ENCODE results near the gene LMOD3.

LMOD3 gene

GRCh38 chr3:69142090-69142489 is 19.7 kb upstream of the LMOD3 start:
- no peak for TF ChIP-seq CTCF (IDR thresholded peaks at IDR 0.05)
- Histone ChIP-seq H3K4me2 (ENCODE audit: low read length) (no peak overlapping the region), H3K9ac (no peak overlapping the region), H2AFZ (peak overlapping the region; percentile 23), H3K9me3 (ENCODE audit: control insufficient read depth, low read length) (no peaks in the 10 kb centered on the region), H3K27ac (peak overlapping the region; percentile 68), H3K4me3 (ENCODE audit: low read depth, low read length) (no peak overlapping the region), H3K79me2 (no peaks in the 10 kb centered on the region), H3K36me3 (ENCODE audit: control insufficient read depth, insufficient read depth, low read length) (no peaks in the 10 kb centered on the region), H3K27me3 (ENCODE audit: control insufficient read depth, insufficient read depth, low read length) (no peaks in the 10 kb centered on the region), H3K4me1 (peaks cover 25% of the 10 kb centered on the region)

DNA sequence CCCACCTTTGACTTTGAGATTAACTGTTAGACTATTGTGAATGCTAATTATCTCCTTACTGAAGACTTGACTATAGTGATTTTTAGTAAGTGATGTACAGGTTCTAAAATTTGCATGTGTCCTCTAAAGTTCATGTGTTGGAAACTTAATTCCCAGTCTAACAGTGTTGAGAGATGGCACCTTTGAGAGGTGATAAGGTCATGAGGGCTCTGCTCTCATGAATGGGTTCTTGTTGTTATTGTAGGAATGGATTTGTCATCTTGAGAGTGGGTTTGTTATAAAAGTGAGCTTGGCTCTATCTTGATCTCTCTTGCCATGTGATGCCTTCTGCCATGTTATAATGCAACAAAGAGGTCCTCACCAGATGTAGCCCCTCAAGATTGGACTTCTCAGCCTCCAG is 18.9 kb upstream of the LMOD3 start:
- peaks cover 25% of the 10 kb centered on the region for H3K4me1 ChIP-seq
- TF ChIP-seq CTCF (IDR thresholded peaks at IDR 0.05), result no peak
- no peaks in the 10 kb centered on the region for H3K27me3 ChIP-seq (ENCODE audit: control insufficient read depth, insufficient read depth, low read length)
- H3K4me2 ChIP-seq (ENCODE audit: low read length), result no peak overlapping the region
- no peak overlapping the region for H2AFZ ChIP-seq
- H3K9ac ChIP-seq, result no peak overlapping the region
- no peak overlapping the region for H3K27ac ChIP-seq
- no peak overlapping the region for H3K4me3 ChIP-seq (ENCODE audit: low read depth, low read length)
- no peaks in the 10 kb centered on the region for H3K9me3 ChIP-seq (ENCODE audit: control insufficient read depth, low read length)
- H3K36me3 ChIP-seq (ENCODE audit: control insufficient read depth, insufficient read depth, low read length), result no peaks in the 10 kb centered on the region
- H3K79me2 ChIP-seq, result no peaks in the 10 kb centered on the region

- H3K9ac ChIP-seq, result no peak overlapping the region
- H3K27ac ChIP-seq, result no peak overlapping the region
- no peak overlapping the region for H2AFZ ChIP-seq
- no peak for TF ChIP-seq CTCF (IDR thresholded peaks at IDR 0.05)
- no peaks in the 10 kb centered on the region for H3K36me3 ChIP-seq (ENCODE audit: control insufficient read depth, insufficient read depth, low read length)
- no peak overlapping the region for H3K4me3 ChIP-seq (ENCODE audit: low read depth, low read length)
- H3K4me2 ChIP-seq (ENCODE audit: low read length), result peak overlapping the region; percentile 13
- H3K9me3 ChIP-seq (ENCODE audit: control insufficient read depth, low read length), result no peaks in the 10 kb centered on the region
- no peaks in the 10 kb centered on the region for H3K27me3 ChIP-seq (ENCODE audit: control insufficient read depth, insufficient read depth, low read length)
- no peaks in the 10 kb centered on the region for H3K79me2 ChIP-seq
- H3K4me1 ChIP-seq, result peaks cover 10% of the 10 kb centered on the region
These were observed 15.0 kb upstream of the LMOD3 start for GRCh38 chr3:69137412-69137811.

- no peak overlapping the region for H3K27ac ChIP-seq
- peaks cover 6% of the 10 kb centered on the region for H3K4me1 ChIP-seq
- H3K4me3 ChIP-seq (ENCODE audit: low read depth, low read length), result no peak overlapping the region
- no peak overlapping the region for H3K9ac ChIP-seq
- no peak overlapping the region for H2AFZ ChIP-seq
- H3K4me2 ChIP-seq (ENCODE audit: low read length), result peak overlapping the region; percentile 13
- H3K27me3 ChIP-seq (ENCODE audit: control insufficient read depth, insufficient read depth, low read length), result no peaks in the 10 kb centered on the region
- no peaks in the 10 kb centered on the region for H3K79me2 ChIP-seq
- no peaks in the 10 kb centered on the region for H3K36me3 ChIP-seq (ENCODE audit: control insufficient read depth, insufficient read depth, low read length)
- no peak for TF ChIP-seq CTCF (IDR thresholded peaks at IDR 0.05)
- H3K9me3 ChIP-seq (ENCODE audit: control insufficient read depth, low read length), result no peaks in the 10 kb centered on the region
These were observed 14.6 kb upstream of the LMOD3 start for GRCh38 chr3:69137005-69137404.

DNA sequence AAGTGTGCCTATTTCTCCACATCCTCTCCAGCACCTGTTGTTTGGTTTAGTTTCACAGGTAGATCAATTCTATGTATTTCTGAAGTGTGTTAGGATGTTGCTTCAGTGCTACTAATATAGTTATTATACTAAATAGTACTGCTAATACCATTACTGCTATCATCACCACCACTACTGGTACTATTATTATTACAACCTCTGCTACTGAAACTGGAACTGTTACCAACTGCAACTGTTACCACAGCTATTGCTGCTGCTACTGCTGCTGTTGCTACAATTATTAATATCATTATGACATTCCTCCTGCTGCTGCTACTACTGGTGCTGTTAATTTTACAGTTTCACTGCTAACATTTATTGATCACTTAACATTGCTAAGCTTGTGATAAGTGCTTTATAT is 8.3 kb upstream of the LMOD3 start:
- H3K4me2 ChIP-seq (ENCODE audit: low read length), result no peak overlapping the region
- no peak overlapping the region for H3K9ac ChIP-seq
- no peak overlapping the region for H3K4me3 ChIP-seq (ENCODE audit: low read depth, low read length)
- no peaks in the 10 kb centered on the region for H3K27me3 ChIP-seq (ENCODE audit: control insufficient read depth, insufficient read depth, low read length)
- H3K36me3 ChIP-seq (ENCODE audit: control insufficient read depth, insufficient read depth, low read length), result no peaks in the 10 kb centered on the region
- H2AFZ ChIP-seq, result no peak overlapping the region
- no peak for TF ChIP-seq CTCF (IDR thresholded peaks at IDR 0.05)
- no peak overlapping the region for H3K27ac ChIP-seq
- H3K79me2 ChIP-seq, result no peaks in the 10 kb centered on the region
- H3K4me1 ChIP-seq, result peaks cover 2% of the 10 kb centered on the region
- H3K9me3 ChIP-seq (ENCODE audit: control insufficient read depth, low read length), result no peaks in the 10 kb centered on the region
